GM20000 (cell line): Measurements from ENCODE around the gene KCNG2.

Experiments
- DNase-seq: peaks from one replicate; pipeline ENCODE4 v3.0.0; 2012; ENCODE audit warnings: low spot score
- TF ChIP-seq, protein P1 (sequence below): IDR thresholded peaks from 2 replicates; pipeline ENCODE4 v1.5.1; 2012; ENCODE audit warnings: mild to moderate bottlenecking, control low read depth; ENCODE audit errors: extremely low read depth, missing control alignments

KCNG2 gene

DNA sequence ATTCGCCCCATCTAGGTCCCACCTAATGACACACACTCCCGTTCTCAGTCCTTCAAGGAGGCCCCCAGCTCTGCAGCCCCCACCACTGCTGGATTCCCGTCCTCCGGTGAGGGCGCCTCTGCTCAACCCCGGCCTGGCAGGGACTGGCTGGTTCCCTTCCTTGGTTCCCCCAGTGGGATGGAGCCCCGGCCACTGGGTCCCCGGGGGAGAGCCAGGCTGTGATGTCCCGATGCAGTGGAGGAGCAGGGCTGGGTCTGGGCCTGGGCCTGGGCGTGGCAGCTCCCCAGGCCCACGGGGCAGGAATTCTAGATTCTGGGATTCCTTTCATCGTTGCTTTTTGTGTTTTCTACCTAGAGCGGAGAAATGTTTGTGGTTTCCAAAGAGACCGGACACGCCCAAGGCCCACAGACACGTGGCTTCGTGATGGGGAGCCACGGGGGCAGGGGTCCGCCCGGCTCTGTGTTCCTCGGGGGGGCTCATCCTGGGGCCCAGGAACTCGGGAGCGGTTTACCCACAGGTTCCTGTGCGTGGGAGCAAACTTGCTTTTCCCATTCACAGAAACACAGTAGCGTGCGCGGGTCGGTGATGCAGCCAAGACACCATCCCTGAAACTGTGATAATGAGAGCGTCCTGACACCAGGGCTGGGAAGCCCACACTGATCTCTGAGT, 86.7 kb downstream of the KCNG2 start:
- no peak for DNase-seq
- TF ChIP-seq, protein P1, sequence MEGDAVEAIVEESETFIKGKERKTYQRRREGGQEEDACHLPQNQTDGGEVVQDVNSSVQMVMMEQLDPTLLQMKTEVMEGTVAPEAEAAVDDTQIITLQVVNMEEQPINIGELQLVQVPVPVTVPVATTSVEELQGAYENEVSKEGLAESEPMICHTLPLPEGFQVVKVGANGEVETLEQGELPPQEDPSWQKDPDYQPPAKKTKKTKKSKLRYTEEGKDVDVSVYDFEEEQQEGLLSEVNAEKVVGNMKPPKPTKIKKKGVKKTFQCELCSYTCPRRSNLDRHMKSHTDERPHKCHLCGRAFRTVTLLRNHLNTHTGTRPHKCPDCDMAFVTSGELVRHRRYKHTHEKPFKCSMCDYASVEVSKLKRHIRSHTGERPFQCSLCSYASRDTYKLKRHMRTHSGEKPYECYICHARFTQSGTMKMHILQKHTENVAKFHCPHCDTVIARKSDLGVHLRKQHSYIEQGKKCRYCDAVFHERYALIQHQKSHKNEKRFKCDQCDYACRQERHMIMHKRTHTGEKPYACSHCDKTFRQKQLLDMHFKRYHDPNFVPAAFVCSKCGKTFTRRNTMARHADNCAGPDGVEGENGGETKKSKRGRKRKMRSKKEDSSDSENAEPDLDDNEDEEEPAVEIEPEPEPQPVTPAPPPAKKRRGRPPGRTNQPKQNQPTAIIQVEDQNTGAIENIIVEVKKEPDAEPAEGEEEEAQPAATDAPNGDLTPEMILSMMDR: no peak

DNA sequence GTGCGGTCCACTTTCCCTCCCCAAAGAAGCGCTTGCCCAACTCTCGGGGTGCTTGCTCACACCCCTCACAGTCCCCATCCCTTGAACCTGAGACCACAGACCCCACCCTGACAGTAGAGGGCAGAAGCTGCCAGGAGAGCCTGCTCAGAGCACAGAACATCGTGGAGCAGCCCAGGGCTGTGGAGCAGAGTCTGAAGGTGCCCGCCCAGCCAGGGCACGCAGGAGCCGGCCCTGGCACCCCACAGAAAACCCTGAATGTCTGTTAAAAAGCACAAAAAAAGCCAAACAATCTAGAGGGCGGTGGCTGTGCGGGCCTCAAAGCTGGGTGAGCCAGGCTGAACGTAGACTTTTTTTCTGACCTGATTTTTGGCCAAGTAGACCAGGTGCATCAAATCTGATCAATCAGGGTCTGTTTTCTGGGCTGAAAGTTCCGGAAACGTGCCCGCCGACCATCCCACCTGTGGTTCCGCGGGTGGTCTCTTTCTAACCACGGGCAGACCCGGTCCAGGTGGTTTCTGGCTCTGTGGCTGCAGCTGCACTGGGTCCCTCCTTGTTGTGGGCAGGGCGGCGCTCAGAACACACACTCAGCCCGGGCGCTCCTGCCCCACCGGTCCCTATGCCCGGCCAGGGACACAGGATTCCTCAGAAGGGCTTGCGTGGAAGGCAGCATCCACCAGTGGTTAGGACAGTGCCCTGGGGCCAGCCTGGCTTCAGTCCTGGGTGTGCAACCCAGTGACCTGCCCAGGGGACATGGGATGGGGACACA, 87.4 kb downstream of the KCNG2 start:
- no peak for DNase-seq
- TF ChIP-seq, protein P1: no peak

DNA sequence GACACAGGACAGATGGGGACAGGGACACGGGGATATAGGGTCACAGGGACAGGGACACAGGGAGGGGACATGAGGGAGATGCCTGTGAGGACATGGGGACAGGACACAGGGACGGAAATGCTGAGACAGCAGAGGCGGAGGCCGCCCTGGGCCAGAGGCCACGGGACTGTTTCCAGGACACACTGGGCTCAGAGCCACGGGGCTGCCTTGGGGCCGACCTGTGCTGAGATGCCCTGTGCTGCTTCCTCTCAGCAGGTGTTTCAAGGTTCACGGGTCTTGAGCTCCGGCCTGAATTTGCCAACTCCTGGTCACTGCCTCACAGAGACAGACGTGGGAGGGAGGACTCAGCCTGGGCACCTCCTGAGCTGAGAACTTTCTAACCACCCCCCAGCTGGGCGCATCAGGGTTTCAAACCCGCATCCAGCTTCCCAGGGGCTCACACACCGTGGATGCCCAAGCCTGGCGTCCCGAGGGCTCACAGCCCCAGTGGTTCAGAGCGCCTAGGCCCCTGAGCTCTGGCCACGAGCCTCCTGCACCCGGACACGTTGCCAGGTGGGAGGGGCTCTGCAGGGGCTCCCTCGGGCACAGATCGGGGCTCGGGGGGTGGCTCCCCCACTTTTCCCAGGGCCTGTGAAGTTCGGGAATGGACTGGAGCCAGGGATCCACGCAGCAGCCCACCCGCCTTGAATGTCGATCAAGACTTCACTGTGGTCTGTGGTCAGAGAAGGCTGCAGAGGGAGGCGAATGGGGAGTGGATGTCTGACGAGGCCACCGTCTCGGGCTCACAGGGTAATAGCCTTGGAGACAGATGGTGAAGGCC, 89.7 kb downstream of the KCNG2 start:
- no peak for DNase-seq
- TF ChIP-seq, protein P1: no peak

DNA sequence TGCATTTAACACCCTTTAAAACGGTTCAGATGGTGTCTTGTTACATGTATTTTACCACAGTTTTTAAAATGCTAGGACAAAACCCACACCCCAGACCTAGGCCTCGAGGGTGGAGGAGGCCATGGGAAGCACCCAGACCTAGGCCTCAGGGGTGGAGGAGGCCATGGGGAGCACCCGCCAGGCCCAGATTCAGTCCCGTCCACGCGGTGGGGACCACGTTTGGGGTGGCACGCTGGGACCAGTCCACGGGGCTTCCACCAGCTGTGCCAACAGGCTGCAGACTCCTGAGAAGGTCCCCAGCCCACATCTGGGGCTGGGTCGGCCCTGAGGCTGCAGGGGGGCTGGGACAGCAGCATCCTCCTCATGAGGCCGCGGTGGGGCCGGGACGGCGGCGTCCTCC, 90.3 kb downstream of the KCNG2 start:
- DNase-seq: no peak
- TF ChIP-seq, protein P1: no peak

DNA sequence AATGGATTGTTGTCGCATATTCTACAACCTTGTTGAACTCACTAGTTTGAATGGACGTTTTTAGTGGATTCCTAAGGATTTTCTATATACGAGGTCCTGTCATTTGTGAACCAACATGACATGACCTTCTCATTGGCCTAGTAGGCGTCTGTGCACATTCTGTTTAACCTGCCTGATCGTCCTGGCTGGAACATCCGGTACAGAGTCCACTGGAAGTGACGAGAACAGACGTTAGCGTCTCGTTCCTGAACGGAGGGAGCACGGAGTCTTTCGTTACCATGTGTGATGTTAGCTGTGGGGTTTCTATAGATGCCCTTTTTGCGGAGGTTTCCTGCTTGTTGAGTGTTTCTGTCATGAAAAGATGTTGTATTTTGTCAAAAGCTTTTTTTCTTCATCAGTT, 91.8 kb downstream of the KCNG2 start:
- TF ChIP-seq, protein P1: no peak
- DNase-seq: no peak

DNA sequence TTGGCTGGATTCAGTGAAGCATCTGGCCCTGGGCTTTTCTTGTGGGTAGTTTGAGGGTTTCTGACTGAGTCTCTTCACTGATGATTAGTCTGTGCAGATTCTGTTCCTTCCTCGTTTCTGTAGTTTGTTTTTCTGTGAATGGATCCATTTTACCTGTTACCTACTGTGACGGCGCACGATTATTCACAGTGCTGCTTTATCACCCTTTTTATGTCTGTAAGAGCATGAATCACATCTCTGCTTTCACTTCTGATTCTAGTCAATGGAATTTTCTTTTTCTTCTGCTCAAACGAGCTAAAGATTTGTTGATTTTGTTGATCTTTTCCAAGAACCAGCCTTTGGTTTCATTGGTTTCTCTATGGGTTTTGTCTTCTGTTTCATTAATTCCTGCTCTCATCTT, 92.9 kb downstream of the KCNG2 start:
- TF ChIP-seq, protein P1: no peak
- no peak for DNase-seq

DNA sequence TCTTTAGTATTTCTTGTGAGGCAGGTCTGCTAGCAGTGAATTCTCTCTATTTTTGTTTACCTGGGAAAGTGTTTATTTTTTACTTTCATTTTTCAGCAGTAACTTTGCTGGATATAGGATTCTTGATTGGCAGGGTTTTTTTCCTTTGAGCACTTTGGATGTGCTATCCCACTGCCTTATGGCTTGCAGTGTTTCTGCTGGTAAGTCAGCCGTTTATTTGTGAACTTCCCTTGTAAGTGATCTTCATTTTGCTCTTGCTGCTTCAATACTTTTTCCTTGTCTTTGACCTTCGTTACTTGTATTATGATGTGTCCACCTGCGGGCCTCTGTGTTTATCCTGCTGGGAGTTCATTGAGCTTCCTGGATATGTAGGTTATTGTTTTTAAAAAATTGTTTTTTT, 99.0 kb downstream of the KCNG2 start:
- DNase-seq: no peak
- TF ChIP-seq, protein P1: no peak
